CD14-positive monocyte (primary cell): ENCODE data around the gene MUC6. TPM values are rescaled to one million over a fixed set of nuclear protein-coding genes. Genes with fewer than 3 reads are reported as not detected.

Experiments
- DNase-seq, 3 donors: peaks; one replicate each; pipeline ENCODE4 v3.0.0-alpha.2; 2011 to 2022
- H2AFZ ChIP-seq: 2 replicates; pipeline ENCODE4 v1.6.0; 2012; ENCODE audit warnings: mild to moderate bottlenecking, low read depth, low read length, inconsistent platforms; ENCODE audit not compliant: insufficient read depth, poor library complexity, severe bottlenecking
- H3K27ac ChIP-seq, 2 donors: 1 replicate in 1 of 2; 2 replicates in 1 of 2; pipeline ENCODE4 v1.5.1; 2012 to 2013; ENCODE audit warnings: low read length in 2 of 2, control low read depth in 1 of 2, inconsistent platforms in 1 of 2, low read depth in 1 of 2, mild to moderate bottlenecking in 1 of 2
- H3K27me3 ChIP-seq, 2 donors: one replicate each; pipeline versions ENCODE4 v1.6.0 to v1.6.1; 2011 to 2013; ENCODE audit warnings: low read length in 2 of 2; ENCODE audit not compliant: control insufficient read depth in 2 of 2, insufficient read depth in 2 of 2
- H3K36me3 ChIP-seq, 2 donors: replicated peaks in 1 of 2; 1 replicate in 1 of 2; 2 replicates in 1 of 2; pipeline versions ENCODE4 v1.5.1 to v1.6.1; 2012 to 2013; ENCODE audit warnings: low read length in 2 of 2, control low read depth in 1 of 2, inconsistent platforms in 1 of 2, mild to moderate bottlenecking in 1 of 2; ENCODE audit not compliant: insufficient read depth in 2 of 2, control insufficient read depth in 1 of 2
- H3K4me1 ChIP-seq, 2 donors: 1 replicate in 1 of 2; 2 replicates in 1 of 2; pipeline versions ENCODE4 v1.5.1 to v1.6.1; 2012 to 2013; ENCODE audit warnings: low read length in 2 of 2, control low read depth in 1 of 2, inconsistent platforms in 1 of 2, mild to moderate bottlenecking in 1 of 2, moderate library complexity in 1 of 2; ENCODE audit not compliant: insufficient read depth in 2 of 2, control insufficient read depth in 1 of 2
- H3K4me2 ChIP-seq: replicated peaks from 2 replicates; pipeline ENCODE3; 2012; ENCODE audit warnings: low read length, moderate library complexity, mild to moderate bottlenecking; ENCODE audit not compliant: poor library complexity, severe bottlenecking; ENCODE audit errors: extremely low read depth
- H3K4me3 ChIP-seq, 3 experiments: fragments of 200-600 bp in 1 of 3; sonication (generic) in 1 of 3; replicated peaks in 1 of 3; 1 replicate in 2 of 3; 2 replicates in 1 of 3; pipeline ENCODE4 v1.5.1; 2011 to 2013; ENCODE audit warnings: low read length in 3 of 3, mild to moderate bottlenecking in 3 of 3, control low read depth in 2 of 3, low read depth in 2 of 3, inconsistent platforms in 1 of 3, moderate library complexity in 1 of 3
- H3K79me2 ChIP-seq: 2 replicates; pipeline ENCODE4 v1.6.0; 2012; ENCODE audit warnings: mild to moderate bottlenecking, control low read depth, inconsistent platforms, low read length, moderate library complexity; ENCODE audit not compliant: insufficient read depth
- H3K9ac ChIP-seq: 2 replicates; pipeline ENCODE4 v1.6.0; 2017; ENCODE audit warnings: low read length, mild to moderate bottlenecking; ENCODE audit not compliant: insufficient read depth, poor library complexity, severe bottlenecking
- H3K9me3 ChIP-seq, 2 donors: replicated peaks in 1 of 2; 1 replicate in 1 of 2; 2 replicates in 1 of 2; pipeline versions ENCODE4 v1.5.1 to v1.6.1; 2012 to 2013; ENCODE audit warnings: low read length in 2 of 2, control low read depth in 1 of 2; ENCODE audit not compliant: control insufficient read depth in 1 of 2, insufficient read depth in 1 of 2
- H4K20me1 ChIP-seq: 2 replicates; pipeline ENCODE4 v1.6.0; 2012; ENCODE audit warnings: mild to moderate bottlenecking, low read length, control low read depth, moderate library complexity; ENCODE audit not compliant: insufficient read depth
- H3K27ac Mint-ChIP-seq, 7 donors: one replicate each; pipeline ENCODE4 v1.8.0; 2020; ENCODE audit warnings: mild to moderate bottlenecking in 7 of 7, mixed read lengths in 7 of 7, moderate library complexity in 6 of 7, inconsistent platforms in 2 of 7
- H3K27me3 Mint-ChIP-seq, 3 donors: one replicate each; pipeline ENCODE4 v1.8.0; 2021 to 2022; ENCODE audit warnings: low read depth in 3 of 3, mild to moderate bottlenecking in 3 of 3, mixed read lengths in 3 of 3, moderate library complexity in 3 of 3, inconsistent platforms in 1 of 3
- H3K36me3 Mint-ChIP-seq, 2 donors: one replicate each; pipeline ENCODE4 v1.8.0; 2020; ENCODE audit warnings: mixed read lengths in 2 of 2, inconsistent platforms in 1 of 2, mild to moderate bottlenecking in 1 of 2
- H3K4me1 Mint-ChIP-seq: one replicate; pipeline ENCODE4 v1.8.0; 2020; ENCODE audit warnings: mild to moderate bottlenecking, mixed read lengths
- H3K4me3 Mint-ChIP-seq, 2 donors: one replicate each; pipeline ENCODE4 v1.8.0; 2020; ENCODE audit warnings: mild to moderate bottlenecking in 2 of 2, mixed read lengths in 2 of 2, moderate library complexity in 1 of 2
- H3K9me3 Mint-ChIP-seq, 7 donors: one replicate each; pipeline ENCODE4 v1.8.0; 2020 to 2022; ENCODE audit warnings: mixed read lengths in 7 of 7, mild to moderate bottlenecking in 6 of 7, moderate library complexity in 6 of 7, inconsistent platforms in 2 of 7
- CTCF ChIP-seq: fragments of 200-600 bp; IDR thresholded peaks from one replicate; pipeline ENCODE4 v1.8.0; 2022; ENCODE audit warnings: antibody characterized with exemption, mild to moderate bottlenecking
- WGBS: methylation state at CpG from one replicate; pipeline ENCODE4 v1.1.5; 2013; ENCODE audit warnings: missing lambda C conversion rate; ENCODE audit not compliant: insufficient coverage; 5-methylcytosine and 5-hydroxymethylcytosine counted together
- intact Hi-C, 2 donors: fragments of 100-400 bp; cut with micrococcal nuclease; formaldehyde crosslinking; loops; one replicate each; pipeline versions ENCODE4 v1.15.0 to v1.15.1; 2023
- polyA plus RNA-seq, 3 donors: library from polyadenylated mRNA; depleted of rRNA in 1 of 3; unstranded in 2 of 3; stranded (reverse) in 1 of 3; fragments of 300-500 nt in 2 of 3; fragments of >200 nt in 1 of 3; fragmentation: Illumina TruSeq in 2 of 3; gene quantifications; 1 replicate in 2 of 3; 2 replicates in 1 of 3; pipeline ENCODE4 v1.2.3, GENCODE V29; 2012 to 2021

MUC6 gene
- polyA plus RNA-seq, 3 donors, result not detected

GRCh38 chr11:1042626-1043562, 6.4 kb upstream of the MUC6 start:
- intact Hi-C loops, result no loop called here
- Histone ChIP-seq H4K20me1 (no peaks in the 10 kb centered on the region), H3K4me3 (no peak overlapping the region), H3K36me3 (no peaks in the 10 kb centered on the region), H3K9ac (no peak overlapping the region), H3K27me3 (no peaks in the 10 kb centered on the region), H3K4me2 (no peak overlapping the region), H3K9me3 (no peaks in the 10 kb centered on the region), H3K27ac (no peak overlapping the region), H3K79me2 (no peaks in the 10 kb centered on the region), H3K4me1 (no peaks in the 10 kb centered on the region), H2AFZ (no peak overlapping the region)
- Mint-ChIP-seq H3K27me3 (peaks cover 14 to 15% (median 15%) of the 10 kb centered on the region in 3 donors), H3K4me1 (peaks cover 4% of the 10 kb centered on the region), H3K36me3 (no peaks in the 10 kb centered on the region), H3K4me3 (no peak overlapping the region), H3K9me3 (peaks cover 0 to 4% (median 0%) of the 10 kb centered on the region in 7 donors), H3K27ac (no peak overlapping the region)
- DNase-seq, result no peak
- WGBS, result 92% methylated on average over 26 of the region's 26 CpGs
- no peak for TF ChIP-seq CTCF

GRCh38 chr11:1041936-1042608, 5.6 kb upstream of the MUC6 start:
- Histone ChIP-seq H3K4me2 (no peak overlapping the region), H3K9me3 (no peaks in the 10 kb centered on the region), H3K9ac (no peak overlapping the region), H3K27me3 (no peaks in the 10 kb centered on the region), H3K36me3 (no peaks in the 10 kb centered on the region), H3K27ac (no peak overlapping the region), H3K79me2 (no peaks in the 10 kb centered on the region), H3K4me1 (no peaks in the 10 kb centered on the region), H2AFZ (no peak overlapping the region), H4K20me1 (no peaks in the 10 kb centered on the region), H3K4me3 (no peak overlapping the region)
- Mint-ChIP-seq H3K9me3 (peaks cover 0 to 4% (median 0%) of the 10 kb centered on the region in 7 donors), H3K36me3 (no peaks in the 10 kb centered on the region), H3K4me3 (no peak overlapping the region), H3K27ac (no peak overlapping the region), H3K4me1 (no peaks in the 10 kb centered on the region), H3K27me3 (peaks cover 10 to 11% (median 11%) of the 10 kb centered on the region in 3 donors)
- no peak for TF ChIP-seq CTCF
- 91% methylated on average over 14 of the region's 18 CpGs for WGBS
- intact Hi-C loops, result no loop called here
- no peak for DNase-seq
